HG03565 (cell line): ENCODE results near the gene WDFY3.

ENCODE experiments used
- ATAC-seq: cut with Tn5 transposase; IDR thresholded peaks from one replicate; pipeline ENCODE4 v1.9.1; 2021; ENCODE audit warnings: mild to moderate bottlenecking, moderate library complexity; ENCODE audit not compliant: unreplicated experiment

The WDFY3 gene

DNA sequence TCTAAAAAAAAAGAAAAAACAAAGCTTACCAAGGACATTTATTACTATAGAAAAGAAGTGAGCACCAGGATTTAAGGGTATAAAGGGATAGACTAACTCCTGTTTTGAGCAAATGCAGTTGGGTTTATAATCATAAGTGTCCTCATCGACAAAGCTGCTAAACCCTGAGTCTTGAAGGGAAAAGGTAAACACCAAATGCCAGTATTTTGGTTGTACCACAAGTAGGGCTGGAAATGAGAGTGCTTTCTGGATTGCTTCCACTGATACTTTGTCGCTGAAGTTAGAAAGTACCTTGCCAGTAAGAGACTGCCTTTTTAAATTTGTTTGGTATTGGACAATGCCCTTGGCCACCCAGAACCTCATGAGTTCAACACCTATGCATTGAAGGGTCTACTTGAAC lies 53.7 kb downstream of the WDFY3 start:
- ATAC-seq = no peak

DNA sequence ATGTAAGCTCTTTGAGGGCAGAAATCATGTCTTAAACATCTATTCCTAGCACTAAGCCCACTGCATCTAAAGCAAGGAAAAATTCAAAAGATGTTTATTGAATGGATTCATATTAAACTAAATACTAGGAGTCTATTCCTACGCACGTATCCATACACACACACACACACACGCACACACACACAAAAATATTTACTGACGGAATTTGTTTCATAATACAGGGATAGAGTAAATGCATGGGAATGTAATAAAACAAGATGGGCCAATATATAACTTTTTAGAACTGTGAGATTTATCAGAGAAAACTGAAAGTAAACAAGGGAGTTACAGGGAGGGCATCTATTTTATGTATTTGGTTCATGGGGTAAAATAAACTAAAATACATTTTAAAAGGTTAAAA lies 57.6 kb downstream of the WDFY3 start:
- ATAC-seq = no peak

DNA sequence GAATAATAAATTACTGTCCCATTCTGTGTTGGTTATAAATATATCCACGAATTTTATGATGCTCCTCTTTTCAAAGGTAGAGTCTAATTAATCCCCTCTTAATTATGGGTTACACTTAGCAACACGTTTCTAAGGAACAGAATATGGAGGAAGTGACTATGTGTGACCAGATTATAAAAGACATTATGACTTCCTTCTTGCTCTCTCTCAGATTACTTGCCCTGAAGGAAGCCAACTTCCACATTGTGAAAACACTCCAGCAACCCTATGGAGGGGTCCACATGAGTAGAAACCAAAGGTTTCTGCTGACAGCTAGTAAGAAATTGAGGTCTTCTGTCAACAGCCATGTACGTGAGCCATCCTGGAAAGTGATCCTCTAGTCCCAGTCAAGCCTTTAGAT lies 59.3 kb downstream of the WDFY3 start:
- ATAC-seq = no peak

DNA sequence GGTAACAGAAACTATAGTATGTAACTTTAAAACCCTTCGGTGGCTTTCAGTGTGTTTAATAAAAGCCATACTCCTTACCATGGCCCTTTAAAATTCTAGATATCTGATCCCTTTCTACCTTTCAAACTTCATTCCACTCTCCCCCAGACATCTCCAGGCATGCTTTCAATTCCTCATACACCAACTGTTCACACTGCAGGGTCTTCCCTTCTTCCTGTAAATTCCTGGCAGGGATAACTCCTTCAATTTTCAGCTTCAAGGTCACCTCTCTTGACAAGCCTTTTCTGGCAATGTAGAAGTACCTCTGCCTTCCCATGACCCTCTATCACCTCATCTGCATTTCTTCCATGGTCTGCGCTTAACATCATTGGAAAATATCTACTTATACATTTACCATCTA lies 60.8 kb downstream of the WDFY3 start:
- ATAC-seq = no peak

DNA sequence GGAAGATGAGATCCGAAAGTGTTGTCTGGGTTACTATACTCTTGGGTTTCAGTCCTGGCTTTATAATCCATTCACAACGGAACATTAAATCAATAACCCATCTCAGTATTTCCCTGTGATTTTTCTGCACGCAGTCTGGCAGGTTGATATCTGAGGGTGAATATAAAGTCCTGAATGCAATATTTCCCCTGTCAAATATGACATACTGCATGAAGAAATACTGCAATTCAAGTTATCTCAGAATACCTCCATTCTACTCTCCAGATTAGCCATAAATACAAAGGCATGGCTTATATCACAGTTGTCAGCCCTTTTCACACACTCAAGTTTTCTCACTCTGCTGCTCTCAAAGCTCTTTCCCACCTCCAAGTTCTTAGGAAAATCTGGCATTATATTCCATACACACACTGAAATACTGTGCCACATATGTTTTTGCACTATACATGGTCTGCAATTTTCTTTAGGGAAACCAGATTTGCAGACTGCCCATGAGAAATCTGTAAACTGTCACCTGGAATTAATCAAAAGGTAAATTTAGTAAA lies 64.7 kb downstream of the WDFY3 start:
- no peak for ATAC-seq

DNA sequence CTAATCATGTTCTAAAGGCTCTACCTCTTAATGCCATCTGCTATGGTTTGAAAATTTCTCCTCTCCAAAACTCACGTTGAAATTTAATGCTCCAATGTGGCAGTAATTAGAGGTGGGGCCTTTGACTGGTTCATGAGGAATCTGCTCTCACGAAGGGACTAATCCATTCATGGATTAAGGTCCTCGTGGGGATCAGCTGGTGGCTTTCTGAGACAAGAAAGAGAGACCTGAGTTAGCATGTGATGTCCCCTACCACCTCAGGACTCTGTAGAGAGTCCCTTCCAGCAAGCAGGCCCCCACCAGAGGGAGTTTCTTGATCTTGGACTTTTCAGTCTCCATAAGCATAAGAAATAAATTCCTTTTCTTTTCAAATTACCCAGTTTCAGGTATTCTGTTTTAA lies 65.3 kb downstream of the WDFY3 start:
- no peak for ATAC-seq

DNA sequence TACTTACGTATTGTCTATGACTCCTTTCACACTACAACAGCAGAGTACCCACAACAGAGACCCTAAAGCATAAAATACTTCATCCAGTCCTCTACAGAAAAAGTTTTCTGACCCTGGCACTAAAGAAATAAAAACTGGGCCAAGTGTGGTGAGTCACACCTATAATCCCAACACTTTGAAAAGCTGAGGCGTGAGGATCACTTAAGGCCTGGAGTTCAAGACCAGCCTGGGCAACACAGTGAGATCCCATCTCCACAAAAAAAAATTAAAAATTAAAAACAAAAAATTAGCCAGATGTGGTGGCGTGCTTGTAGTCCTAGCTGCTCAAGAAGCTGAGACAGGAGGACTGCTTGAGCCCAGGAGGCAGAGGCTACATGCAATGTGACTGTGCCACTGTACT lies 66.9 kb downstream of the WDFY3 start:
- ATAC-seq = no peak

DNA sequence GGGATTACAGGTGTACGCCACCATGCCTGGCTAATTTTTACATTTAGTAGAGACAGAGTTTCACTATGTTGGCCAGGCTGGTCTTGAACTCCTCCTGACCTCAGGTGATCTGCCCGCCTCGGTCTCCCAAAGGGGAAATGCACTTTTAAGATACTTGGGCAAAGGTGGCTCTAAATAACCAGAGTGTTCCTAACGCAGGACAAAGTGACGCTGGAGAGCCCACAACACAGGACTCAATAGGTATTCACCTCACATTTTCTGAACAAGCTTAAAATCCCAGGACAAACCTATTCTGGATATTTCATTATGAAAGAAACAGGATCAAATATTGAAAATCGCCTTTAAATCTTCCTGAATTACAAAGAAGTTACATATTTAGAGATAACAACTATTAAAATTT lies 69.0 kb downstream of the WDFY3 start:
- ATAC-seq = no peak

DNA sequence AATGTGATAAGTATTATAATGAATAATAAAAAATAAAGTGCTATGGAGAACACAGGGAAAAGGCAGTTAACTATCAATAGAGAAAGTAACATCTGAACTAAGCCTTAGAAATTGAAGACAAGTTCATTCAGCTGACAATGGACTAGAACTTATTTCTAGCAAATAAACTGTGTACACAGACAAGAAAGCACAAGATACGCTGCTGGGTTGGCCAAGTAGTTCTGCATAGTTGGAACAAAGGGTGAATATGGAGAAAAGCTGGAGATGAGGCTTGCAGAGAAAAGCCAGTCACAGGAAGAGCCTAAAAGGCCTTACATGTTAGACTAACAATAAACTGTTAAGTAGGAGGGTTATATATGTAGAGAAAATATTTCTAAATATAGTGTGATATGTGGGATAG lies 71.2 kb downstream of the WDFY3 start:
- no peak for ATAC-seq

DNA sequence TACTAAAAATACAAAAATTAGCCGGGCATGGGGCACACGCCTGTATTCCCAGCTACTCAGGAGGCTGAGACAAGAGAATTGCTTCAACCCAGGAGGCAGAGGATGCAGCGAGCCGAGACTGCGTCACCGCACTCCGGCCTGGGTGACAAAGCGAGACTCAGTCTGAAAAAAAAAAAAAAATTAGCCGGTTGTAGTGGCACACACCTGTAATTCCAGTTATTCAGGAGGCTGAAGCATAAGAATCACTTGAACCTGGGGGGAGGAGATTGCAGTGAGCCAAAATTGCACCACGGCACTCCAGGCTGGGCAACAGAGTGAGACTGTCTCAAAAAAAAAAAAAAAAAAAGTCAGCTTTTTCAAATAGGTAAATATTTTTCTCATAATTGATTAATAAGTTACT lies 71.9 kb downstream of the WDFY3 start:
- ATAC-seq = no peak

DNA sequence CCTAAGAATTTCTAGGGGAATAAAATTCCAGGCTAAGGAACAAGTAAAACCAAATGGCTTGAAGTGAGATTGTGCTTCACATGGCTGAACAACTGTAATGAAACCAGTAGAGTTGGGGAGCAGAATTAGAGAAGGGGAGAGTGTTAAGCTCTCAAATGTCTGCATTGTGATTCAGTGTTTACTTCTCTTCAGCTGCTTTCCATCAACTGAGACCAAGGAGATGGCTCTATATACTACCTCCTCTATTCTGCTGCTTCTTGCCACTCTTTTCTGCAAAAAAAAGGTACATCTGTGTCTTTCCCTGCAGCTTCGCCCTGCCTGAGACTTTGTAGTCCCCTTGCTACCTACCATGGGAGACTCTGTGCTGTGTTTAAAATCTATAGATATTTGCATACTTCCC lies 73.5 kb downstream of the WDFY3 start:
- ATAC-seq = no peak

DNA sequence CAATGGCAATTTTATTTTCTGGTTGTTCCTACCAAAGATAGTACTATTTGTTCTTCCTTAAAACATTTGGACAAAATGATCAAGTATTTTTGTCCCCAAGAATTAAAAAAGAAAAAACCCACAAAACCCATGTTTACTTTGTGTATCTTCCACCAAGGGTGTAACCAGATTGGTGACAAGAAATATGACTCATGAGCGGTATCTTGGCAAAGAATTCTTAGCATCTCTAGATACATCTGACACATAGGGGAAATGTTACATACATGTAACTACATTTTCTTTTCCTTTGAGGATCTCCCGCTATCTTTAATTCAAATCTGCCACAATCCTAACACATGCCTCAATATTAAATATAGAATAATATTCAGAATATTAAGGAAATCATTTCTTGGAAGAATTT lies 78.7 kb downstream of the WDFY3 start:
- no peak for ATAC-seq

DNA sequence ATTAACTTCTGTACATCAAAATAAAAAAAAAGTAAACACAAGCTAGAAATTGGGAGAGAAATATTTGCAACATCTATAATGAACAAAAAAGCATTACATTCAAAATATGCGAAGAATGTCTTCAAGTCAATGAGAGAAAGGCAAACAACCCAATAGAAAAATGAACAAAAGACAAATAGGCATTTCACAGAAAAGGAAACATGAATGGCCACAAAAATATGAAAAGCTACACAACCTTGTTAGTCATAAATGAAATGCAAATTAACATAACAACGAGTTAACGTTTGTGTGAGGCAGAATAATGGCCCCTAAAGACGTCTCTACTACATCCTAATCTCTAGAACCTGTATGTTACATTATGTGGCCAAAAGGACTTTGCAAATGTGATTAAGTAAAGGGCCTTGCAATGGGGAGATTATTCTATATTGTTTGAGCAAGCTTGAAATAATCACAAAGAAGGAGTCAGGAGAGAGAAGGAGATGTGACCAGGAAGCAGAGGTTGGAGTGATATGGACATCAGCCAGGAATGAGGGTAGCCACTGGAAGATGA lies 86.8 kb downstream of the WDFY3 start:
- ATAC-seq = no peak

DNA sequence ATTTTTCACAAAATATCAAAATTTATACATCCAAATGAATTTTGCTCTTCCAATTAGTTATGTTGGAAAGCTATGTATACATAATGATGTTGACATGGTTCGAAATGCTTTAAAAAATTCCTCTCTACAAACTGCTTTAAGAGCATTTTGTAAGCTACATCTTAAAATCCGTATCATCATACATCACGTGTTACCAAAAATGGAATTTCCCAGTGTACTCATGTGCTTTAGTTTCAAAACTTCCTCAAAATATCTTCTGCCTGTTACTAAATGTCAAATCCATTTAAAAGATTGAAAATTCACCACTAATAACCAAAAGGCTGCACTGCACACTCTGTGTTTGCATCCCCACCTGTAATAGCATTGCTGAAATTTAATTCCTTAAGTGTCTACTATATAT lies 87.9 kb downstream of the WDFY3 start:
- ATAC-seq = no peak

DNA sequence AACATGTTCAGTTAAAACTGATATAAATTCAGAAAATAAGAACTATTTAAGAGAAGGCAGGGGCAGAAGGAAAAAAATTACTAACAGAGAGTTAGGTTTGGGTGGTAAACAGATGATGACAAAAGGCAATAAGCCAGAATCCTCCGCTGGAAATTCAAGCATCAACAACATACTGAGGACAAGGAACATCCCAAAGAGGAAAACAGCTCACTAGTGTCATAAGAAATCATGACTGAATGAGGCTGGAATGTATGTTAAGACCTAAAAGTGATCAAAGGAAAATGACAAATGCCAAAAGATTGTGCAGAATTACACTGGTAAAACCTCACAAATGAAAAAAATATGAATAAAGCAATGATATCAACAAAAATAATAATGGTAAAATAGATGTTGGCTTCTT lies 88.4 kb downstream of the WDFY3 start:
- no peak for ATAC-seq

DNA sequence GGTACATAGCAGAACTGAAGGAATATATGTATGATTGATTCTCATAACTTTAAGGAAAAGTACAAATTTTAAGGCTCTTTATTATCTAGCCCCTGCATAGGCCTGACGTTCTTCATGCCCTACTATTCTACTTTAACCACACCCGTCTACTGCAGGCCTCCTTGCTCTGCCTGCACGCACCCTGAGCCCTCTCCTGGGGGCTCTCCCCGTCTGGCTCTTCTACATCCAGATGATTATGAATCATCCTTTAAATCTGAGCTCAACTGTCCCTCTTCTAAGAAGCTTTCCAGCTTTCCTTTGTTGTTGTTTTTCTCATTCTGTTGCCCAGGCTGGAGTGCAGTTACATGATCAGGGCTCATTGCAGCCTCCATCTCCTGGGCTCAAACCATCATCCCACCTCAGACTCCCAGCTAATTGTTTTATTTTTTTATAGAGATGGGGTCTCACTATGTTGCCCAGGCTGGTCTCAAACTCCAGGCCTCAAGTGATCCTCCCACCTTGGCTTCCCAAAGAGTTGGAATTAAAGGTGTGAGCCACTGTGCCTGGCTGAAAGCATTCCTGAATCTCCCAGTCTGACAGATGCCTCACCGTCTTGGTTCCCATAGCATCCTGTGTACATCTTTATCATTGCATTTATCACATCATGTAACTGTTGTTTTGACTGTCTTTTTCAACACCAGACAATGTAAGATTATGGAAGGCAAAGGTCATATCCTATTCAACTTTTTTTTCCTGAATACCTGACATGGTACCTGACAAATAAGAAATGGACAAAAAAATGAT lies 89.2 kb downstream of the WDFY3 start:
- no peak for ATAC-seq

DNA sequence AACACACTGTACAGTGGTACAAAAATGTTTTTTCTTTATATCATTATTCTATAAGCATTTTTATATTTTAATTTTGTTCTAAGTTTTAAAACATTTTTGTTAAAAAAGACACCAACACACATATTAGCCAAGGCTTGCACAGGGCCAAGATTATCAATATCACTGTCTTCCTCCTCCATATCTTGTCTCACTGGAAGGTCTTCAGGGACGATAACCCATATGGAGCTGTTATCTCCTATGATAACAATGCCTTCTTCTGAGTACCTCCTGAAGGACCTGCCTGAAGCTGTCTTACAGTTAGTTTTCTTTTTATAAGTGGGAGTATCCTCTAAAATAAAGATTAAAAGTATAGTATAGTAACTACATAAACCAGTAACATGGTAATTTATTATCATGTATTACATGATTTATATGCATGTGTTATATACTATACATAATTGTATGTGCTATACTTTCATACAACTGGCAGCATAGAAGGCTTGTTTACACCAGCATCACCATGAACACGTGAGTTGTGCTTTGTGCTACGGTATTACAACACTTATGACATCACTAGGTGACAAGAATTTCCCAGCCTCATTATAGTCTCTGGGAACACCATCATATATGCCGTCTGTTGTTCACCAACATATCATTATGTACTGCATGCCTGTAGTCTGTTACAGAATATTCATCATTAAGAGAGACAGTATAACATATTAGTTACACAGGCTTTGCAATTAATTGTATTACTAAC lies 90.7 kb downstream of the WDFY3 start:
- no peak for ATAC-seq

DNA sequence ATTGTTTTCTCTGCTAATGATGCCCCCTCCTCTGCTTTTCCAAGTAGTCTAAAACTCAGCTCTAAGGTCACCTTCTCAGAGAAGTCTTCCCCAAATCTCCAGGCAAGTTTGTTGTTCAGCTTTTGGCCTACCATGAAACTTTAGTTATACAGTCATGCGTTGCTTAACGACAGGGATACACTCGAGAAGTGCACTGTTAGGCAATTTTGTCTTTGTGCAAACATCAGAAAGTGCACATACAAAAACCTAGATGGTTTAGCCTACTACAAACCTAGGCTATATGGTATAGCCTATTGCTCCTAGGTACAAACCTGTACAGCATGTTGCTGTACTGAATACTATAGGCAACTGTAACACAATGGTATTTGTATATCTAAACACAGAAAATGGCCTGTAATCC lies 91.9 kb downstream of the WDFY3 start:
- ATAC-seq = no peak

DNA sequence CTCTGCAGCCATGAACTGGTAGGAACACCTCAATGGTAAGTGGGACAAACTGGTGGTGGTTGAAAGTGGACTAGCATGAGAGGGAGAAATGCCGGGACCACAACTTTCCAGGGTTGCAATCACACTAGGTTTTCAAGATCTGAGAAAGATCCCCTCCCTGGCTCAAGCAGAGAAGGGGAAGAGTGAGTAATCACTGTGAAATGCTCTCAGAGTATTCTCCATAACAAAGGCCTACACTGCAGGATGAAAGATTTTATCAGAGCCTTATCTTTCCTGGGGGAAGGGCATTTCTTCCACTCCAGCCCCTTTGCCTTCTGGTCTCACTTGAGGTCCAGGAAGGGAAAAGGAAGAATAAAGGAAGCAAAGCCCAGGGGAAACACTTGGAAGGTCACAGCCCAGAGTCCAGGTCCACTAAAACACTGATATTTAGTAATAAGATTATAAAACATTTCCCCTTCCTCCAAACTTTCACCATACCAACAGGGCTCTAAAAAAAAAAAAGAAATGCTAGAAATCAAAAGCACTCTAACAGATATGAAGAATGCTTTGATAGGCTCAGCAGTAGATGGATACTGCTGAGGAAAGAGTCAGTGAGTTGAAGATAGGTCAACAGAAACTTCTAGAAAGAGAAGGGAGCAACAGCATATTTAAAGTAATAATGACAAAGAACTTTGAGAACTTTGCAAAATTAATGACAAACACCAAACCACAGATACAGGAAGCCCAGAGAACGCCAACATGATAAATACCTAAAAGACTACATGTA lies 95.9 kb downstream of the WDFY3 start:
- no peak for ATAC-seq

DNA sequence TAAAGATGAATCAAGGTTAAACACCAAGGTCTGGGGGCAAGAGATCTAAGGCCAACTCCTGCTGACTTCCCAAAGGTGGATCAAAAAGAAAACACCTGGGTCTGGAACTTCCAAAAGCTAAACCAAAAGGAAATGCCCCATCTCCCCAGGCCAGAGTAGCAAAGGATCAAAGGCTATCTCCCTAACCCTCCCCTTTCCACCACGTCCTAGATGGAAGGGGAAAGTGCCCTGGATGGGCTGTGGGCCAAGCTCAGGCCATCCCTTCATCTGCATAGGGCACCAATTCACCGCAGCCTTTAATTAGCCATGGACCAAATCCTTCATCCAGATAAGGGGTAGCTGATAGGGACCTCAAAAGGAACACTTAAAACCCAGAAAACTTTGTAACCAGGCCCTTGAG lies 100.2 kb downstream of the WDFY3 start:
- ATAC-seq = no peak

DNA sequence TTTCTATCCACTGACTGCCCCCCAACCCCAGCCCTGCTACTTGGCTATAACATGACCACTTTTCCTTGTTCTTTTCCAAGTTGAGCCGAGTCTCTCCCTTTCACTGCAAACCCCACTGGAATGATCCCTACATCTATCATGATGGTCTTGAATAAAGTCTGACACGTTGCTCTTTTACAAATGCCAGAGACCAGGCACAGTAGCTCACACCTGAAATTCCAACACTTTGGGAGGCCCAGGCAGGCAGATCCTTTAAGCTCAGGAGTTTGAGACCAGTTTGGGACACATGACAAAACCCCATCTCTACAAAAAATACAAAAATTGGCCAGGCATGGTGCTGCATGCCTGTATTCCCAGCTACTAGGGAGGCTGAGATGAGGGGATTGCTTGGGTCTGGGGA lies 100.9 kb downstream of the WDFY3 start:
- no peak for ATAC-seq
